Caco-2 (cell line): Measurements from ENCODE around the gene CA6. TPM values are rescaled to one million over a fixed set of nuclear protein-coding genes. Genes with fewer than 3 reads are reported as not detected.

Source experiments
- BruUV-seq: library from RNA; stranded (reverse); fragments of 400-500 nt; replicated peaks from 2 replicates; lab custom pipeline; 2021; lab: Mats Ljungman, UMichigan
- CTCF ChIA-PET: fragments of 300-600 bp; sonication (Branson Sonifier 250); formaldehyde crosslinking; loops from one replicate; lab custom pipeline; 2022; ENCODE audit warnings: antibody characterized with exemption; lab: Charles Lee
- POLR2A ChIA-PET: fragments of 300-600 bp; sonication (Branson Sonifier 250); formaldehyde crosslinking; loops from one replicate; lab custom pipeline; 2022; ENCODE audit warnings: antibody characterized with exemption; lab: Charles Lee
- DNase-seq, 2 experiments: peaks; one replicate each; pipeline versions ENCODE4 v3.0.0 to v3.0.0-alpha.2; 2020 to 2022
- H3K27me3 ChIP-seq: replicated peaks from 2 replicates; pipeline ENCODE4 v1.6.0; 2011; ENCODE audit warnings: low read length; ENCODE audit not compliant: control insufficient read depth, insufficient read depth
- H3K36me3 ChIP-seq: 2 replicates; pipeline ENCODE4 v1.5.1; 2011; ENCODE audit warnings: low read length; ENCODE audit not compliant: control insufficient read depth, insufficient read depth
- H3K4me1 ChIP-seq: fragments of 250-450 bp; sonication (Bioruptor Pico); 2 replicates; pipeline ENCODE4 v1.5.1; 2020; ENCODE audit warnings: mild to moderate bottlenecking
- H3K4me3 ChIP-seq: 2 replicates; pipeline ENCODE4 v1.5.1; 2011; ENCODE audit warnings: low read depth, mild to moderate bottlenecking, control low read depth, low read length
- H3K9me3 ChIP-seq: fragments of 250-450 bp; sonication (Bioruptor Pico); 2 replicates; pipeline ENCODE4 v1.5.1; 2020; ENCODE audit warnings: mild to moderate bottlenecking, moderate library complexity
- H3K27ac Mint-ChIP-seq: one replicate; pipeline ENCODE4 v1.8.0; 2022; ENCODE audit warnings: mixed read lengths; ENCODE audit not compliant: unreplicated experiment
- H3K27me3 Mint-ChIP-seq: one replicate; pipeline ENCODE4 v1.8.0; 2022; ENCODE audit warnings: mixed read lengths; ENCODE audit not compliant: insufficient read depth, unreplicated experiment
- H3K36me3 Mint-ChIP-seq: one replicate; pipeline ENCODE4 v1.8.0; 2022; ENCODE audit warnings: mild to moderate bottlenecking, mixed read lengths; ENCODE audit not compliant: insufficient read depth, unreplicated experiment
- H3K4me1 Mint-ChIP-seq: one replicate; pipeline ENCODE4 v1.8.0; 2022; ENCODE audit warnings: low read depth, mixed read lengths; ENCODE audit not compliant: unreplicated experiment
- H3K4me3 Mint-ChIP-seq: one replicate; pipeline ENCODE4 v1.8.0; 2022; ENCODE audit warnings: mild to moderate bottlenecking, moderate library complexity, mixed read lengths; ENCODE audit not compliant: unreplicated experiment
- H3K9me3 Mint-ChIP-seq: one replicate; pipeline ENCODE4 v1.8.0; 2022; ENCODE audit warnings: mixed read lengths; ENCODE audit not compliant: unreplicated experiment
- CTCF ChIP-seq, 2 experiments: fragments of 200-600 bp in 1 of 2; IDR thresholded peaks; 1 replicate in 1 of 2; 2 replicates in 1 of 2; pipeline versions ENCODE4 v1.5.1 to v1.8.0; 2011 to 2022; ENCODE audit warnings: antibody characterized with exemption in 1 of 2, control low read depth in 1 of 2, inconsistent platforms in 1 of 2, low read depth in 1 of 2, low read length in 1 of 2, mild to moderate bottlenecking in 1 of 2, moderate library complexity in 1 of 2; ENCODE audit not compliant: insufficient read depth in 1 of 2, severe bottlenecking in 1 of 2, unreplicated experiment in 1 of 2
- intact Hi-C: fragments of 100-400 bp; cut with micrococcal nuclease; formaldehyde crosslinking; loops from one replicate; pipeline ENCODE4 v1.10.0; 2022; ENCODE audit not compliant: unreplicated experiment
- total RNA-seq: library from RNA; stranded (reverse); gene quantifications from 2 replicates; pipeline ENCODE4 v1.2.3, GENCODE V29; 2022

CA6 gene
- total RNA-seq, 1 experiment from 2014 or later = not detected

DNA sequence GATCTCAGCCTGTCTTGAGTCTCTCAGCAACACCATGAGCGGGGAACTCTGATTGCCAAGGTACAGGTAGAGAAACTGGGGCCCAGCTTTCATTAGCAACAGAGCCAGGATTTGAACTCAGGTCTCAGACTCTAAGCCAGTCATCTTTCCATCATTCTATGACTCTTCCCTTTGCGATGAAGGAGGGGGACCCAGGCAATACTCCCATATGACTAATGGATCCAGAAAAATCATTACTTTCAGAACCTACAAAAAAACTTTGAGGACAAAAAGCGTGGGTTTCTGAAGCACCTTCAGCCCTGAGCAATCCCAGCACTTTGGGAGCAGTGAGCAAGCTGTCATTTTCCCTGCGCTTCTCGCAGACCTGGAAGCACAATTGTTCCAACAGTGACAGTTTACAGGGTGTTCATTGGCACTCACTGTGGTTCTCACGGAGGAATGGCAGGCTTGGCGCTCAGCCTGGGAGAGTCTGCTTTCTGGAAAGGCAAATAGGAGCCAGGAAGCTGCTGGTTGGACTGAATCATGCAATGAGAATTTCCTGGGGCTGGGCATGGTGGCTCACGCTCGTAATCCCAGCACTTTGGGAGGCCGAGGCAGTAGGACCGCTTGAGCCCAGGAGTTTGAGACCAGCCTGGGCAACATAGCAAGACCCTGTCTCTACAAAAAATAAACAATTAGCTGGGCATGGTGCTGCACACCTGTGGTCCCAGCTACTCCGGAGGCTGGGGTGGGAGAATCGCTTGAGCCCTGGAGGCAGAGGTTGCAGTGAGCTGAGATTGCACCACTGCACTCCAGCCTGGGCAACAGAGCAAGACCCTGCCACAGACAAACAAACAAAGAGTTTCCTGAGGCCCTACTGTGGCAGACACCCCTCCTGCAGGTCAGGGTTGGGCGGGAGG, 40.5 kb downstream of the CA6 start:
- Histone ChIP-seq H3K27me3 (no peaks in the 10 kb centered on the region), H3K4me3 (no peak overlapping the region), H3K4me1 (no peaks in the 10 kb centered on the region), H3K36me3 (no peaks in the 10 kb centered on the region), H3K9me3 (no peaks in the 10 kb centered on the region)
- ChIA-PET POLR2A (no interaction called here), CTCF (interaction anchor here (0.6 to 1.8 kb wide), 2 partner anchors 19 to 73 kb away, joined by 3 to 7 read pairs; no protein-coding TSS in a partner anchor)
- DNase-seq = no peak
- Mint-ChIP-seq H3K4me3 (no peak overlapping the region), H3K27me3 (peaks cover under 1% of the 10 kb centered on the region), H3K27ac (no peak overlapping the region), H3K36me3 (no peaks in the 10 kb centered on the region), H3K9me3 (peaks cover 3% of the 10 kb centered on the region), H3K4me1 (no peaks in the 10 kb centered on the region)
- no peak for TF ChIP-seq CTCF (IDR thresholded peaks at IDR 0.05; ENCODE audit: insufficient read depth in 1 of 2, low read depth in 1 of 2, low read length in 1 of 2, severe bottlenecking in 1 of 2, unreplicated experiment in 1 of 2)
- intact Hi-C loops = loop anchor here (5.0 kb wide), 1 partner anchor 69 kb away; no protein-coding TSS in a partner anchor
- no TSS peak for BruUV-seq

DNA sequence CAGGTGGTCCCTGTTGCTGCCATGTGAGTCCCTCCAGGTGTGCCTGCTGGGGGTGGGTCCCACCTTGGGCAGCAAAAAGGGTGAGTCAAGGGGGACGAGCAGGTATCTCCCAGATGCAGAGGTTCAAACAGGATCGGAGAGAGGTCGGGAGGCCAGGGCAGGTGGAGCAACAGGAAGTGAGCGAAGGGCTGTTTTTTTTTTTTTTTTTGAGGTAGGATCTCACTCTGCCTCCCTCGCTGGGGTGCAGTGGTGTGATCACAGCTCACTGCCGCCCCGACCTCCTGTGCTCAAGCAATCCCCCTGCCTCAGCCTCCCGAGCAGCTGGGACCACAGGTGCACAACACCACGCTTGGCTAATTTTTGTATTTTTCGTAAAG, 41.1 kb downstream of the CA6 start:
- Histone ChIP-seq H3K36me3 (no peaks in the 10 kb centered on the region), H3K9me3 (no peaks in the 10 kb centered on the region), H3K27me3 (no peaks in the 10 kb centered on the region), H3K4me1 (no peaks in the 10 kb centered on the region), H3K4me3 (no peak overlapping the region)
- no peak for TF ChIP-seq CTCF (IDR thresholded peaks at IDR 0.05; ENCODE audit: insufficient read depth in 1 of 2, low read depth in 1 of 2, low read length in 1 of 2, severe bottlenecking in 1 of 2, unreplicated experiment in 1 of 2)
- no peaks in the 10 kb centered on the region for H3K27me3 Mint-ChIP-seq
- DNase-seq = no peak
- no peak overlapping the region for H3K27ac Mint-ChIP-seq
- POLR2A ChIA-PET = no interaction called here
- no peak overlapping the region for H3K4me3 Mint-ChIP-seq
- H3K9me3 Mint-ChIP-seq = peaks cover 3% of the 10 kb centered on the region
- intact Hi-C loops = loop anchor here (5.0 kb wide), 1 partner anchor 70 kb away; no protein-coding TSS in a partner anchor
- H3K36me3 Mint-ChIP-seq = no peaks in the 10 kb centered on the region
- no peaks in the 10 kb centered on the region for H3K4me1 Mint-ChIP-seq
- BruUV-seq = no TSS peak
- CTCF ChIA-PET = interaction anchor here (0.6 kb wide), 1 partner anchor 74 kb away, joined by 3 read pairs; no protein-coding TSS in a partner anchor

DNA sequence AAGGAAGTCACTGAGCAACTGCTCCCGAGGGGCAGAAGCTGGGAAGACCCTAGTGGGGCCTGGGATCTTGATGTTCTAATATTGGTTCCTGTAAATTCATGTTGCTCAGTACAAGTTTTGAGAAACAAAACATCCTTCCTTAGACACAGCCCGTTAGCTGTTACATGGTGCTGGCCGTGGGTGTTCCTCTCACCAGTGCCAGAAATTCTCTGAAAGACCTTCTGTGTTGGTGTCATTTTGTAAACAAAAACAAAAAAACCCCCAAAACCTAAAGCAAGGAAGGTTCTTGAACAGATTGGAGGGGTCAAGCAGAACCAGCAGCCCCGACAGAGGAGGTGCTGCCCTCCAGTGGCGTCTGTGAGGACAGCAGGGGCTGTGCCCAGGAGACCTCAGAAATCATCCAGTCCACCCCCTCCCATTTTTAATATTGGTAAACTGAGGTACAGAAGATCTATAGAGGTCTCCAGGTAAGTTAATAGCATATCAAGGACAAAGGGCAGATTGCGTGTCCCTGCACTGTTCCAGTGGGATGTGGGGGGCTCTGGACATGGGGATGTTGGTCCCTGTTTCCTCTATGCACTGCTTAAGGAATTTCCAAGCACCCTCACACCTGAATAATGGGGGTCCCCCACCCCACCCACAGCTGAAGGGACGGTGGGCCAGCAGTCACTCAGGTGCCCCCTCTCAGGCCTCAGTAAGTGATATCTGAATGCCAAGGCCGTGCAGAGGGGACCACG, 42.4 kb downstream of the CA6 start:
- DNase-seq = peak in 1 of 2 experiments; percentile 70
- no peaks in the 10 kb centered on the region for H3K4me1 ChIP-seq
- POLR2A ChIA-PET = interaction anchor here (0.5 kb wide), 1 partner anchor 114 kb away, joined by 3 read pairs; no protein-coding TSS in a partner anchor

More for the DNA sequence above, 42.4 kb downstream of the CA6 start:
- peak; percentile 79 to 81 for TF ChIP-seq CTCF (IDR thresholded peaks at IDR 0.05; ENCODE audit: insufficient read depth in 1 of 2, low read depth in 1 of 2, low read length in 1 of 2, severe bottlenecking in 1 of 2, unreplicated experiment in 1 of 2)
- CTCF ChIA-PET = interaction anchor here (0.5 kb wide), 1 partner anchor 18 kb away, joined by 7 read pairs; no protein-coding TSS in a partner anchor
- H3K4me3 Mint-ChIP-seq = no peak overlapping the region
- H3K4me1 Mint-ChIP-seq = peaks cover 10% of the 10 kb centered on the region
- H3K36me3 ChIP-seq = no peaks in the 10 kb centered on the region
- no peaks in the 10 kb centered on the region for H3K27me3 ChIP-seq
- H3K27me3 Mint-ChIP-seq = no peaks in the 10 kb centered on the region
- intact Hi-C loops = loop anchor here (2.0 to 5.0 kb wide), 2 partner anchors 25 to 71 kb away; no protein-coding TSS in a partner anchor
- no peak overlapping the region for H3K4me3 ChIP-seq
- H3K9me3 ChIP-seq = peaks cover 4% of the 10 kb centered on the region; the same call in 1 of the 2 replicates
- peaks cover 14% of the 10 kb centered on the region for H3K9me3 Mint-ChIP-seq
- H3K27ac Mint-ChIP-seq = no peak overlapping the region
- H3K36me3 Mint-ChIP-seq = no peaks in the 10 kb centered on the region
- no TSS peak for BruUV-seq
